Upper lobe of left lung (tissue), 6 donors: ENCODE measurements around the gene SMAD9. TPM values are rescaled to one million over a fixed set of nuclear protein-coding genes. Genes with fewer than 3 reads are reported as not detected.

Source experiments
- ATAC-seq, 2 donors: fragments of 200-7000 bp; cut with Tn5 transposase; one replicate each; pipeline ENCODE4 v1.9.1; 2022; ENCODE audit warnings: mild to moderate bottlenecking in 2 of 2, moderate library complexity in 2 of 2; ENCODE audit not compliant: low FRiP score in 2 of 2
- DNase-seq, 2 donors: peaks; one replicate each; pipeline ENCODE4 v3.0.0-alpha.2; 2019 to 2020
- H3K27ac ChIP-seq, 4 donors: fragments of 200-600 bp; sonication (generic); one replicate each; pipeline ENCODE4 v1.5.1; 2016 to 2019
- H3K27me3 ChIP-seq, 4 donors: fragments of 200-600 bp; sonication (generic); one replicate each; pipeline ENCODE4 v1.5.1; 2017 to 2019
- H3K36me3 ChIP-seq, 4 donors: fragments of 200-600 bp; sonication (generic); one replicate each; pipeline ENCODE4 v1.5.1; 2016 to 2019
- H3K4me1 ChIP-seq, 4 donors: fragments of 200-600 bp; sonication (generic); one replicate each; pipeline ENCODE4 v1.5.1; 2018 to 2019
- H3K4me3 ChIP-seq, 4 donors: fragments of 200-600 bp; sonication (generic); one replicate each; pipeline ENCODE4 v1.5.1; 2017 to 2019; ENCODE audit warnings: mild to moderate bottlenecking in 2 of 4, moderate library complexity in 1 of 4
- H3K9me3 ChIP-seq, 4 donors: fragments of 200-600 bp; sonication (generic); one replicate each; pipeline ENCODE4 v1.5.1; 2018 to 2019
- EP300 ChIP-seq, 4 donors: sonication (generic); formaldehyde crosslinking; IDR thresholded peaks; one replicate each; pipeline ENCODE4 v1.5.1; 2017; ENCODE audit warnings: antibody characterized with exemption in 4 of 4, control low read depth in 2 of 4
- POLR2A ChIP-seq, 4 donors: fragments of 450-650 bp; IDR thresholded peaks; one replicate each; pipeline ENCODE4 v1.5.1; 2016 to 2017; ENCODE audit warnings: antibody characterized with exemption in 4 of 4, mild to moderate bottlenecking in 2 of 4
- POLR2AphosphoS5 ChIP-seq, 2 donors: sonication (generic); formaldehyde crosslinking; IDR thresholded peaks; one replicate each; pipeline ENCODE4 v1.5.1; 2017; ENCODE audit warnings: antibody characterized with exemption in 2 of 2
- WGBS, 2 donors: methylation state at CpG; one replicate each; pipeline ENCODE4 v1.1.5; 2017 to 2018; 5-methylcytosine and 5-hydroxymethylcytosine counted together
- total RNA-seq, 6 donors: library from RNA; depleted of rRNA in 4 of 6; stranded (reverse); fragments of >200 nt in 4 of 6; gene quantifications; one replicate each; pipeline versions ENCODE4 v1.1.0 to v1.2.1, GENCODE V29; 2016 to 2021
- TF ChIP-seq, protein P1 (sequence below), 6 experiments: fragments of 450-650 bp in 4 of 6; fragments of 200-600 bp in 2 of 6; sonication (generic) in 2 of 6; IDR thresholded peaks; one replicate each; pipeline ENCODE4 v1.5.1; 2016 to 2019; ENCODE audit warnings: antibody characterized with exemption in 6 of 6
- donor health status: DM: no; HTN: no; CAD: no; lungs with moderate emphysema.
- donor health status: DM: no; HTN: yes; CAD: no; lungs with severe emphysema.

The SMAD9 gene
- total RNA-seq, 6 donors from 2014 or later, result 8.4 to 15.9 (median 11.5) TPM

DNA sequence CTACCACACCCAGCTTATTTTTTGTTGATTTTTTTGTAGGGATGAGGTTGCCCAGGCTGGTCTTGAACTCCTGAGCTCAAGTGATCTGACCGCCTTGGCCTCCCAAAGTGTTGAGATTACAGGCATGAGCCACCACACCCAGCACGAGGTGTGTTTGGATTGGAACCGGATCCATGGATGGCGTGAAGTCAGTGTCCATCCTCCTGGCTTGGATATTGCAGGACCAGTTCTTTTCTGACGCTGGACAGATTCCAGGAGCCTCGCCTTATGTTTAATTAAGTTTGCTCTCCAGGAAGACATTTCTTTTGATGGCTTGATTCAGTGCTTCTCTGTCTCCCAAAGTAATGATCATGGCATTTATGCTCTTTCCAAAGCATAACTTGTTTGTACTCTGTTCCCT is 115.5 kb downstream of the SMAD9 start:
- ATAC-seq, result no peak
- 77 to 86% methylated on average over 6 of the region's 6 CpGs for WGBS, 2 donors

DNA sequence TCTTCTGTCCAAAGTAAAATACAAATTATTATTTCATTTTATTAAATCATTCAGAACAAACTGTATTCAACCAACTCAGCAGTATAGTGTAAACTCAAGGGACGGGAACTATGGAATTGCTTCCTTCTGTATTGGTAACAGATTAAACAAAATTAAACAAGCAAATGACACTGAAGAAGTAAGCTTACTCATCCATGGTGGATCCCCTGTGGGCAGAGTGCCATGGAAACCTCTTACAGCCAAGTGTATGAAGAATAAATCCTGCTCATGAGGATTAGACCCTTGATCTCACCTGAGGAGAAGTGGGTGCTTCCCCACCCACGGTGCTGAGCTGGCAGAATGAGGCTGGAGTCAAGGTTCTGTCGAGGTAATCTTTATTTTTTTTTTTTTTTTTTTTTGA is 119.0 kb downstream of the SMAD9 start:
- 50 to 53% methylated on average over 3 of the region's 3 CpGs for WGBS, 2 donors
- no peak for ATAC-seq
- H3K4me1 ChIP-seq, result no peaks in the 10 kb centered on the region
- TF ChIP-seq, protein P1, sequence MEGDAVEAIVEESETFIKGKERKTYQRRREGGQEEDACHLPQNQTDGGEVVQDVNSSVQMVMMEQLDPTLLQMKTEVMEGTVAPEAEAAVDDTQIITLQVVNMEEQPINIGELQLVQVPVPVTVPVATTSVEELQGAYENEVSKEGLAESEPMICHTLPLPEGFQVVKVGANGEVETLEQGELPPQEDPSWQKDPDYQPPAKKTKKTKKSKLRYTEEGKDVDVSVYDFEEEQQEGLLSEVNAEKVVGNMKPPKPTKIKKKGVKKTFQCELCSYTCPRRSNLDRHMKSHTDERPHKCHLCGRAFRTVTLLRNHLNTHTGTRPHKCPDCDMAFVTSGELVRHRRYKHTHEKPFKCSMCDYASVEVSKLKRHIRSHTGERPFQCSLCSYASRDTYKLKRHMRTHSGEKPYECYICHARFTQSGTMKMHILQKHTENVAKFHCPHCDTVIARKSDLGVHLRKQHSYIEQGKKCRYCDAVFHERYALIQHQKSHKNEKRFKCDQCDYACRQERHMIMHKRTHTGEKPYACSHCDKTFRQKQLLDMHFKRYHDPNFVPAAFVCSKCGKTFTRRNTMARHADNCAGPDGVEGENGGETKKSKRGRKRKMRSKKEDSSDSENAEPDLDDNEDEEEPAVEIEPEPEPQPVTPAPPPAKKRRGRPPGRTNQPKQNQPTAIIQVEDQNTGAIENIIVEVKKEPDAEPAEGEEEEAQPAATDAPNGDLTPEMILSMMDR (IDR thresholded peaks at IDR 0.05), result no peak
- no peak for TF ChIP-seq EP300 (IDR thresholded peaks at IDR 0.05)
- DNase-seq, result no peak
- no peaks in the 10 kb centered on the region for H3K27me3 ChIP-seq
- no peak overlapping the region for H3K27ac ChIP-seq
- no peaks in the 10 kb centered on the region for H3K36me3 ChIP-seq
- H3K9me3 ChIP-seq, result no peaks in the 10 kb centered on the region
- no peak overlapping the region for H3K4me3 ChIP-seq

More for the DNA sequence above, 115.5 kb downstream of the SMAD9 start:
- DNase-seq, result no peak
- H3K4me3 ChIP-seq, result no peak overlapping the region
- no peaks in the 10 kb centered on the region for H3K9me3 ChIP-seq
- no peaks in the 10 kb centered on the region for H3K4me1 ChIP-seq
- H3K27me3 ChIP-seq, result no peaks in the 10 kb centered on the region
- H3K36me3 ChIP-seq, result no peaks in the 10 kb centered on the region
- H3K27ac ChIP-seq, result no peak overlapping the region
- TF ChIP-seq POLR2A (IDR thresholded peaks at IDR 0.05) (no peak), EP300 (IDR thresholded peaks at IDR 0.05) (no peak), POLR2AphosphoS5 (IDR thresholded peaks at IDR 0.05) (no peak)
- TF ChIP-seq, protein P1 (IDR thresholded peaks at IDR 0.05), result no peak

DNA sequence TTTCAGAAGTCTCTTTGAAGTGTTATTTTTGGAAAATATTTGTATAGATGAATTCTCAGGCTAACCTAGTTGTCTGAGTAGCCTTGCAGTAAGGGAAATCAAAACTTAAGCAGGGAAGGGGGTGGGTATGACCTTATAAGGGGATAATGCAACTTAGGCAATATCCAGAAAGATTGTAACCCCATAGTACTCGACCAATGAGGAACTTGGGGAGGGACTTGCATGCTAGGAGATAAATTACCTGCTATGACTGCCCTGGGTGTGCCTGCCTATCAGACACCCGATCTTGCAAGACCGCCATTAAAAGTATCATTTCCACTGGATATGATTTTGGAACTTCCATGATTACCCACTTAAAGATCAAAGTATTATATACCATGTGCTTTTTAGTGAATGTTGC is 124.0 kb downstream of the SMAD9 start:
- Histone ChIP-seq H3K27me3 (no peaks in the 10 kb centered on the region), H3K27ac (no peak overlapping the region), H3K36me3 (no peaks in the 10 kb centered on the region), H3K9me3 (no peaks in the 10 kb centered on the region), H3K4me1 (no peaks in the 10 kb centered on the region), H3K4me3 (no peak overlapping the region)
- ATAC-seq, result no peak
- TF ChIP-seq, protein P1 (IDR thresholded peaks at IDR 0.05), result no peak
- no peak for TF ChIP-seq EP300 (IDR thresholded peaks at IDR 0.05)
- TF ChIP-seq POLR2A (IDR thresholded peaks at IDR 0.05), result no peak
- TF ChIP-seq POLR2AphosphoS5 (IDR thresholded peaks at IDR 0.05), result no peak
- 76 to 80% methylated on average over 3 of the region's 3 CpGs for WGBS, 2 donors
- DNase-seq, result no peak

DNA sequence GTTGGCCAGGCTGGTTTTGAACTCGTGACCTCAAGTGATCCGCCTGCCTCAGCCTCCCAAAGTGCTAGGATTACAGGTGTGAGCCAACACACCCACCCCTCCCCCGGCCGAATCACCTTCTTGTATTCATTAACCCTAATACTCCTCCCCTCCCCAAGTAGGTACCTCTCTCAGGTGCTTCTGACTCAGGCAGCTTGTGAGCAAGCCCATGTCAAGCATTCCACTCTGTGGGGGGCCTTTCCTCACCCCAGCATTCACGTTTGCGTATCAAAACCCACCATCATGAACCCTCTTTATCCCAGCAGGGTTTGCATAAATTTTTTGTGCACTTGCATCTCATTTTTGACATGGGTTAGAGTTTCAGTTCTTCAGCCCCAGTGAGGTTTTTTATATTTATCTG is 124.6 kb downstream of the SMAD9 start:
- Histone ChIP-seq H3K27me3 (no peaks in the 10 kb centered on the region), H3K9me3 (no peaks in the 10 kb centered on the region), H3K4me3 (no peak overlapping the region), H3K4me1 (no peaks in the 10 kb centered on the region), H3K36me3 (no peaks in the 10 kb centered on the region), H3K27ac (no peak overlapping the region)
- no peak for TF ChIP-seq POLR2AphosphoS5 (IDR thresholded peaks at IDR 0.05)
- TF ChIP-seq, protein P1 (IDR thresholded peaks at IDR 0.05), result no peak
- TF ChIP-seq EP300 (IDR thresholded peaks at IDR 0.05), result no peak
- no peak for TF ChIP-seq POLR2A (IDR thresholded peaks at IDR 0.05)
- DNase-seq (no peak), ATAC-seq (no peak)
- WGBS, 2 donors, result 75 to 77% methylated on average over 6 of the region's 6 CpGs

Other genes with a start within 250 kb of the SMAD9 start
- 1 to 10 TPM in 5 of 6 donors, not detected in 1; 3.0 to 7.3 (median 3.8) TPM for gene SERTM1, start 246.2 kb downstream of the SMAD9 start, total RNA-seq
- 10 to 100 TPM in 1 of 6 donors, 1 to 10 TPM in 5; 4.3 to 12.0 (median 6.7) TPM for gene RFXAP, start 101.0 kb downstream of the SMAD9 start, total RNA-seq
- 10 to 100 TPM in 5 of 6 donors, 1 to 10 TPM in 1; 7.2 to 45.9 (median 30.0) TPM for gene ALG5, start 79.1 kb upstream of the SMAD9 start, total RNA-seq
- gene EXOSC8, start 80.5 kb upstream of the SMAD9 start, total RNA-seq, result 10 to 100 TPM; 21.4 to 44.0 (median 27.2) TPM
- 10 to 100 TPM; 31.7 to 82.7 (median 44.0) TPM for gene SUPT20H, start 139.4 kb upstream of the SMAD9 start, total RNA-seq
- gene CSNK1A1L, start 185.4 kb upstream of the SMAD9 start, total RNA-seq, result not detected